Activated T-helper 1 cell treated with Interleukin-2 at 50 U/mL for 16 hours (primary cell): ENCODE data around the gene GREB1.

Experiments
- DNase-seq: peaks from one replicate; pipeline ENCODE4 v3.0.0-alpha.2; 2020; ENCODE audit warnings: low read depth

The GREB1 gene

GRCh38 chr2:11512431-11512830 is 21.4 kb upstream of the GREB1 start:
- DNase-seq = no peak

- no peak for DNase-seq
Measured at GRCh38 chr2:11513319-11513718, 20.5 kb upstream of the GREB1 start.

- DNase-seq = no peak
Measured at GRCh38 chr2:11514081-11514730, 19.6 kb upstream of the GREB1 start.

- DNase-seq = no peak
Measured at GRCh38 chr2:11514904-11515303, 18.9 kb upstream of the GREB1 start.

GRCh38 chr2:11515490-11515981 is 18.3 kb upstream of the GREB1 start:
- no peak for DNase-seq

GRCh38 chr2:11516984-11517648 is 16.7 kb upstream of the GREB1 start:
- DNase-seq = no peak

- no peak for DNase-seq
Measured at GRCh38 chr2:11517906-11518305, 15.9 kb upstream of the GREB1 start.

- no peak for DNase-seq
Measured at GRCh38 chr2:11520092-11520693, 13.7 kb upstream of the GREB1 start.

- no peak for DNase-seq
Measured at GRCh38 chr2:11521775-11522174, 12.1 kb upstream of the GREB1 start.

- no peak for DNase-seq
Measured at GRCh38 chr2:11524470-11524869, 9.4 kb upstream of the GREB1 start.

- DNase-seq = no peak
Measured at GRCh38 chr2:11525762-11526161, 8.1 kb upstream of the GREB1 start.

- DNase-seq = no peak
Measured at GRCh38 chr2:11527001-11527400, 6.8 kb upstream of the GREB1 start.

- no peak for DNase-seq
Measured at GRCh38 chr2:11528228-11528627, 5.6 kb upstream of the GREB1 start.

GRCh38 chr2:11530864-11531465 is 2.9 kb upstream of the GREB1 start:
- no peak for DNase-seq

- no peak for DNase-seq
Measured at GRCh38 chr2:11532416-11533055, 1.3 kb upstream of the GREB1 start.

- DNase-seq = no peak
Measured at GRCh38 chr2:11534071-11534745, 363 bp downstream of the GREB1 start.

- no peak for DNase-seq
Measured at GRCh38 chr2:11534746-11535484, 1.1 kb downstream of the GREB1 start.

- DNase-seq = no peak
Measured at GRCh38 chr2:11535899-11536344, 2.1 kb downstream of the GREB1 start.

- DNase-seq = no peak
Measured at GRCh38 chr2:11537951-11538350, 4.1 kb downstream of the GREB1 start.

GRCh38 chr2:11539317-11540147 is 5.7 kb downstream of the GREB1 start:
- DNase-seq = no peak
